WERI-Rb-1 (cell line): ENCODE measurements around the gene PTPRM.

Source experiments
- DNase-seq: peaks from one replicate; pipeline ENCODE4 v3.0.0-alpha.2; 2020
- H3K27ac ChIP-seq: fragments of 250-450 bp; sonication (Bioruptor Pico); 2 replicates; pipeline ENCODE4 v1.5.1; 2020; ENCODE audit warnings: mild to moderate bottlenecking, moderate library complexity
- H3K27me3 ChIP-seq: fragments of 250-450 bp; sonication (Bioruptor Pico); 2 replicates; pipeline ENCODE4 v1.5.1; 2021; ENCODE audit warnings: mild to moderate bottlenecking, low read depth, moderate library complexity; ENCODE audit not compliant: insufficient read depth, severe bottlenecking
- H3K36me3 ChIP-seq: fragments of 250-450 bp; sonication (Bioruptor Pico); 2 replicates; pipeline ENCODE4 v1.5.1; 2020; ENCODE audit warnings: mild to moderate bottlenecking, moderate library complexity
- H3K4me3 ChIP-seq: 2 replicates; pipeline ENCODE4 v1.5.1; 2011; ENCODE audit warnings: low read depth, mild to moderate bottlenecking, control low read depth, low read length
- H3K9me3 ChIP-seq: fragments of 250-450 bp; sonication (Bioruptor Pico); 2 replicates; pipeline ENCODE4 v1.5.1; 2021; ENCODE audit warnings: mild to moderate bottlenecking, moderate library complexity; ENCODE audit not compliant: severe bottlenecking
- CTCF ChIP-seq: IDR thresholded peaks from 2 replicates; pipeline ENCODE4 v1.5.1; 2011; ENCODE audit warnings: low read depth, mild to moderate bottlenecking, control low read depth, inconsistent platforms, low read length

PTPRM gene

GRCh38 chr18:8337211-8337610 is 770.1 kb downstream of the PTPRM start:
- Histone ChIP-seq H3K36me3 (no peaks in the 10 kb centered on the region), H3K9me3 (no peaks in the 10 kb centered on the region), H3K4me3 (no peak overlapping the region), H3K27me3 (no peaks in the 10 kb centered on the region), H3K27ac (no peak overlapping the region)
- no peak for DNase-seq
- no peak for TF ChIP-seq CTCF

- H3K4me3 ChIP-seq = no peak overlapping the region
- H3K9me3 ChIP-seq = no peaks in the 10 kb centered on the region
- DNase-seq = no peak
- H3K27ac ChIP-seq = no peak overlapping the region
- H3K27me3 ChIP-seq = no peaks in the 10 kb centered on the region
- no peak for TF ChIP-seq CTCF
- no peaks in the 10 kb centered on the region for H3K36me3 ChIP-seq
Observed at GRCh38 chr18:8339210-8339609, 772.1 kb downstream of the PTPRM start.

GRCh38 chr18:8339952-8340351 is 772.8 kb downstream of the PTPRM start:
- Histone ChIP-seq H3K4me3 (no peak overlapping the region), H3K36me3 (no peaks in the 10 kb centered on the region), H3K27me3 (no peaks in the 10 kb centered on the region), H3K9me3 (no peaks in the 10 kb centered on the region), H3K27ac (no peak overlapping the region)
- no peak for TF ChIP-seq CTCF
- DNase-seq = no peak

GRCh38 chr18:8341481-8342230 is 774.5 kb downstream of the PTPRM start:
- Histone ChIP-seq H3K27ac (no peak overlapping the region), H3K4me3 (no peak overlapping the region), H3K9me3 (no peaks in the 10 kb centered on the region), H3K27me3 (no peaks in the 10 kb centered on the region), H3K36me3 (no peaks in the 10 kb centered on the region)
- TF ChIP-seq CTCF = no peak
- no peak for DNase-seq

- Histone ChIP-seq H3K9me3 (peaks cover 4% of the 10 kb centered on the region), H3K27ac (no peak overlapping the region), H3K36me3 (no peaks in the 10 kb centered on the region), H3K4me3 (no peak overlapping the region), H3K27me3 (no peaks in the 10 kb centered on the region)
- no peak for DNase-seq
- TF ChIP-seq CTCF = no peak
Observed at GRCh38 chr18:8348051-8348720, 781.1 kb downstream of the PTPRM start.
